SU-DHL-6 (cell line): ENCODE results near the gene EEF1AKMT4.

Source experiments
- CTCF ChIP-seq: fragments of 200-600 bp; sonication (generic); IDR thresholded peaks from one replicate; pipeline ENCODE4 v1.5.1; 2017; ENCODE audit warnings: antibody characterized with exemption, mild to moderate bottlenecking, low read length, moderate library complexity; ENCODE audit not compliant: insufficient read depth, poor library complexity, severe bottlenecking
- EZH2phosphoT487 ChIP-seq: fragments of 200-600 bp; sonication (generic), shearing (Covaris generic); conservative IDR thresholded peaks from 2 replicates; pipeline ENCODE4 v1.6.1; 2018; ENCODE audit warnings: mild to moderate bottlenecking, antibody characterized with exemption, low read length, moderate library complexity, mixed read lengths

DNA sequence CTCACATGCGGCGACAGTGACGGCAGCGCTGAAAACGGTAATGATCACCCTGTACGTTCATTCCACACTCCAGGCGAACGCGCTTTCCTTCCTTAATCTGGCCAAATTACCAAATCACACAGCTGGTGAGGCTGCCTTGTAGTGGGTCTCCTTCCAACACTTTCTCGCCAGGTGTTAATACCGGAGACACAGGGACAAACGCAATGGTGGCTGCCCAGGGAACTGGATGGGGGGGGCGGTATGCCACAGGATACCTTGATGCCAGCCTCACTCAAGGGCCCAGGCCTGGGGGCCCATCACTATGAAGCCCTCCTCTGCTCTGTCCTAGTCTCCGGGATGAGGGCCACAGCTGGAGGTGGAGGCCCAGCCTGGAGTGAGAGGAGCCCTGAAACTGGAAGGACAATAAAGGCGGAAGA is 13.3 kb downstream of the EEF1AKMT4 start:
- no peak for TF ChIP-seq CTCF
- TF ChIP-seq EZH2phosphoT487 = no peak
